Measurements from ENCODE around the gene ELOA2. TPM values are rescaled to one million over a fixed set of nuclear protein-coding genes. Genes with fewer than 3 reads are reported as not detected.

The ELOA2 gene
- total RNA-seq: not detected

GRCh38 chr18:47035156-47035671 lies at the start of gene ELOA2:
TSS of gene ELOA2 (minus strand) at chr18:47035621. CDS start at chr18:47035264, 357 bp downstream.
- no peaks in the 10 kb centered on the region for H3K36me3 ChIP-seq
- H3K27me3 ChIP-seq (replicated peaks; ENCODE audit: insufficient read depth): no peaks in the 10 kb centered on the region
- DNase-seq (ENCODE audit: low spot score) (no peak), ATAC-seq (ENCODE audit: insufficient number of reproducible peaks, low FRiP score, low read depth) (no peak)
- no peak within 1 kb of the TSS for H3K27ac ChIP-seq
- no peaks in the 10 kb centered on the region for H3K4me1 ChIP-seq (ENCODE audit: control insufficient read depth in 1 of 2, low read depth in 2 of 2)
- no peak for TF ChIP-seq CTCF (IDR thresholded peaks at IDR 0.05)
- no peaks in the 10 kb centered on the region for H3K9me3 ChIP-seq
- H3K4me3 ChIP-seq: no peak within 1 kb of the TSS

GRCh38 chr18:47081578-47081977 lies 46.2 kb upstream of the ELOA2 start:
- Histone ChIP-seq H3K36me3 (no peaks in the 10 kb centered on the region), H3K27me3 (replicated peaks; ENCODE audit: insufficient read depth) (no peaks in the 10 kb centered on the region), H3K4me3 (no peak overlapping the region), H3K27ac (no peak overlapping the region), H3K4me1 (ENCODE audit: control insufficient read depth in 1 of 2, low read depth in 2 of 2) (no peaks in the 10 kb centered on the region), H3K9me3 (no peaks in the 10 kb centered on the region)
- TF ChIP-seq CTCF (IDR thresholded peaks at IDR 0.05): no peak
- ATAC-seq (ENCODE audit: insufficient number of reproducible peaks, low FRiP score, low read depth): no peak
- DNase-seq (ENCODE audit: low spot score): no peak

GRCh38 chr18:47080872-47081271 lies 45.5 kb upstream of the ELOA2 start:
- Histone ChIP-seq H3K36me3 (no peaks in the 10 kb centered on the region), H3K4me1 (ENCODE audit: control insufficient read depth in 1 of 2, low read depth in 2 of 2) (no peaks in the 10 kb centered on the region), H3K9me3 (no peaks in the 10 kb centered on the region), H3K27me3 (replicated peaks; ENCODE audit: insufficient read depth) (no peaks in the 10 kb centered on the region), H3K27ac (no peak overlapping the region), H3K4me3 (no peak overlapping the region)
- DNase-seq (ENCODE audit: low spot score) (no peak), ATAC-seq (ENCODE audit: insufficient number of reproducible peaks, low FRiP score, low read depth) (no peak)
- no peak for TF ChIP-seq CTCF (IDR thresholded peaks at IDR 0.05)

- no peaks in the 10 kb centered on the region for H3K4me1 ChIP-seq (ENCODE audit: control insufficient read depth in 1 of 2, low read depth in 2 of 2)
- H3K27me3 ChIP-seq (replicated peaks; ENCODE audit: insufficient read depth): no peaks in the 10 kb centered on the region
- H3K9me3 ChIP-seq: no peaks in the 10 kb centered on the region
- ATAC-seq (ENCODE audit: insufficient number of reproducible peaks, low FRiP score, low read depth) (no peak), DNase-seq (ENCODE audit: low spot score) (no peak)
- no peak overlapping the region for H3K27ac ChIP-seq
- H3K36me3 ChIP-seq: no peaks in the 10 kb centered on the region
- TF ChIP-seq CTCF (IDR thresholded peaks at IDR 0.05): no peak
- H3K4me3 ChIP-seq: no peak overlapping the region
Measured at GRCh38 chr18:47077111-47077510, 41.7 kb upstream of the ELOA2 start.

GRCh38 chr18:47075098-47075883 lies 39.9 kb upstream of the ELOA2 start:
- Histone ChIP-seq H3K36me3 (no peaks in the 10 kb centered on the region), H3K9me3 (no peaks in the 10 kb centered on the region), H3K27ac (no peak overlapping the region), H3K27me3 (replicated peaks; ENCODE audit: insufficient read depth) (no peaks in the 10 kb centered on the region), H3K4me1 (ENCODE audit: control insufficient read depth in 1 of 2, low read depth in 2 of 2) (no peaks in the 10 kb centered on the region), H3K4me3 (no peak overlapping the region)
- no peak for TF ChIP-seq CTCF (IDR thresholded peaks at IDR 0.05)
- no peak for ATAC-seq (ENCODE audit: insufficient number of reproducible peaks, low FRiP score, low read depth)
- no peak for DNase-seq (ENCODE audit: low spot score)
